GM21528 (cell line): ENCODE data around the gene AUP1.
A peak's percentile ranks its signal among the peaks of the same experiment; 100 is the strongest.

Experiments
- ATAC-seq: cut with Tn5 transposase; IDR thresholded peaks from one replicate; pipeline ENCODE4 v1.9.1; 2021; ENCODE audit warnings: mild to moderate bottlenecking, moderate library complexity; ENCODE audit not compliant: unreplicated experiment, low FRiP score

AUP1 gene

DNA sequence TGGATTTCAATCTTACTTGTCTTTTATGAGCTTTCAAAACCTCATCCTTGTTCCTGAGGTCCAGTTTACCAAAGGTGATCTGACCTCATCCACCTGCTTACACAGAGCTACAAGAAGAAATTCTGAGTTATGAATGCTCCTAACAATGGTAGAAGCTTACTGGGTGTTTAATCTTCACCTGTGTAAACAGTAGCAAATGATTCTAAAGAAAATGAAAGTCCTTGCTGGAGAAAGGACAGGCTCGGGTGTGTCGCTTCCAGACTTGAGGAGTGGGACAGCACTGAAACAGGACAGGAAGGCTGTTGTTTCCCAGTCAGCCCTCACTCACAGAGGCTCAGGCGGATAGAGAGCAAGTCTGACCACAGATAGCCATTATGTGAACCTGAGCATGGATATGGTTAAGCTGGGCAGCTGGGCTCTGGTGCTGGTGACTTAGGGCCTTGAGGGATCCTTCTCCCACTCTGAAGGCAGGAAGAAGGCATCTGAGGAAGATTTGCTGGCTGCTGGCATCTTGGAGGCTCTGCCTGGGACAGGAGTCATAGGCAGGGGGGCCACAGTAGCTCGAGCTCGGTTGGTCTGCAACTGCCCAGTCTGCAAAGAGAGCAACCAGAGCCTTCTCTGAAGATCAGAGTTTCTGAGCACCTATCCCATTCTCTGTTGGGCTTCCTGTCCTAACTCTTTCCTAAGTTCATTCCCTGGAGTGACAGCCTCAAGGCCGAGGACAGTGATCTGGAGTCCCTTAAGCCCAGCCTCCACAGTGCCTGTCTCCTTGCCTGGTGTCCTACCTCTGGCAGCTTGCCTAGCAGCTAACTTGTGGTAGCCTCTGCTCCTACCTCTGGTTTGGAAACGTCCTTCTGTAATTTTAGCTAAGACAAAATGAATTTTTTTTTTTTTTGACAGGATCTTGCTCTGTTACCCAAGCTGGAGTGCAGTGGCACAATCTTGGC, 29.1 kb upstream of the AUP1 start:
- no peak for ATAC-seq

DNA sequence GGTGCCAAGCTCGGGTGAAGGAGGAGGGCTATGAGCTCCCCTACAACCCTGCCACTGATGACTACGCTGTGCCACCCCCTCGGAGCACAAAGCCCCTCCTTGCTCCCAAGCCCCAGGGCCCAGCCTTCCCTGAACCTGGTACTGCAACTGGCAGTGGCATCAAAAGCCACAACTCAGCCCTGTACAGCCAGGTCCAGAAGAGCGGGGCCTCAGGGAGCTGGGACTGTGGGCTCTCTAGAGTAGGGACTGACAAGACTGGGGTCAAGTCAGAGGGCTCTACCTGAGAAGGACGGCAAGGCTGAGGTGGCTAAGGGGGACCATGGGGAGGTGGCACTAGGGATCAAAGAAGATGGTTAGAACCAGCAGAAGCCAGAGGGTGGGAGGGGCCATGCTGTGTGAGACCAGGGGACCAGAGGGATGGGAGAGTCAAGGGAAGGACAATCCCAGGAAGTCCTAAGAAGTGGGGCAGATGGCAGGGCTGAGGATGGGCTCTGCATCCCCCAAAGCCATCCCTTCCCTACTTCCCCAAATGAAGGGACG, 27.4 kb upstream of the AUP1 start:
- ATAC-seq: no peak

DNA sequence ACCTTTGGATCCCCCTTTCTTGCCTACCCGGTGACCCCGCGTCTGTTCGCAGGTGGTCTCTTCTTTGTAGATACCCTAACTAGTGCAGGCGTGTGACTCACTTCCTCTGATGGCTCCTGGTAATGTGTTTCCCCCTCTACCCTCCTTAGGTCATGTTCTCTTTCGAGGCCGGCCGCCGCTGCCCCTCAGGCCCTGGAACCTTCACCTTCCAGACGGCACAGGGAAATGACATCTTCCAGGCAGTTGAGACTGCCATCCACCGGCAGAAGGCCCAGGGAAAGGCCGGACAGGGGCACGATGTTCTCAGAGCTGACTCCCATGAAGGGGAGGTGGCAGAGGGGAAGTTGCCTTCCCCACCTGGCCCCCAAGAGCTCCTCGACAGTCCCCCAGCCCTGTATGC, 26.7 kb upstream of the AUP1 start:
- ATAC-seq: no peak

- ATAC-seq: no peak
Observed at GRCh38 chr2:74555610-74556103, 26.2 kb upstream of the AUP1 start.

DNA sequence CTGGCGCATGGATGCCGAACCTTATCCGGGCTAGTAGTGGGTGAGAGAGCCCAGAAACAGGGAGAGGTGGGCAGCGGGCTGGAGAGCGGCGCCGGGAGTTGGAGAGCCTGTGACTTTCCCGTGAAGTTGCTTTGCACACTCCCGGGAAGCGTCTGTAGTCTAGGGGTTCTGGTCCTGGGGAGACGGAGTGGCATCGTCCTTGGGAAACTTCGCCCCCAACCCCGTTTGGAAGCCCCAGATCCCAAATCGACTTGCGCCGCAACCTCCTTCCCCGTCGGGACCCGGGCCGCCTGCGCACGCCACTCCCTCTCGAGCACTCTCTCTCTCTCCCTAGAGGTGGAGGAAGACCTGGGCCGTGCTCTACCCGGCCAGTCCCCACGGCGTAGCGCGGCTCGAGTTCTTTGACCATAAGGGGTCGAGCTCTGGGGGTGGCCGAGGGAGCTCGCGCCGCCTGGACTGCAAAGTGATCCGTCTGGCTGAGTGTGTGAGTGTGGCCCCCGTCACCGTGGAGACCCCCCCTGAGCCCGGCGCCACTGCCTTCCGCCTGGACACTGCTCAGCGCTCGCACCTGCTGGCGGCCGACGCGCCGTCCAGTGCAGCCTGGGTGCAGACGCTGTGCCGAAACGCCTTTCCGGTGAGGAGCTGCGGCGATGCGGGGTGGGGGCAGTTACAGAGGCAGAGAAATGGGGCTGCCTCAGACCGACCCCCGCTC, 25.5 kb upstream of the AUP1 start:
- ATAC-seq: peak; percentile 48

DNA sequence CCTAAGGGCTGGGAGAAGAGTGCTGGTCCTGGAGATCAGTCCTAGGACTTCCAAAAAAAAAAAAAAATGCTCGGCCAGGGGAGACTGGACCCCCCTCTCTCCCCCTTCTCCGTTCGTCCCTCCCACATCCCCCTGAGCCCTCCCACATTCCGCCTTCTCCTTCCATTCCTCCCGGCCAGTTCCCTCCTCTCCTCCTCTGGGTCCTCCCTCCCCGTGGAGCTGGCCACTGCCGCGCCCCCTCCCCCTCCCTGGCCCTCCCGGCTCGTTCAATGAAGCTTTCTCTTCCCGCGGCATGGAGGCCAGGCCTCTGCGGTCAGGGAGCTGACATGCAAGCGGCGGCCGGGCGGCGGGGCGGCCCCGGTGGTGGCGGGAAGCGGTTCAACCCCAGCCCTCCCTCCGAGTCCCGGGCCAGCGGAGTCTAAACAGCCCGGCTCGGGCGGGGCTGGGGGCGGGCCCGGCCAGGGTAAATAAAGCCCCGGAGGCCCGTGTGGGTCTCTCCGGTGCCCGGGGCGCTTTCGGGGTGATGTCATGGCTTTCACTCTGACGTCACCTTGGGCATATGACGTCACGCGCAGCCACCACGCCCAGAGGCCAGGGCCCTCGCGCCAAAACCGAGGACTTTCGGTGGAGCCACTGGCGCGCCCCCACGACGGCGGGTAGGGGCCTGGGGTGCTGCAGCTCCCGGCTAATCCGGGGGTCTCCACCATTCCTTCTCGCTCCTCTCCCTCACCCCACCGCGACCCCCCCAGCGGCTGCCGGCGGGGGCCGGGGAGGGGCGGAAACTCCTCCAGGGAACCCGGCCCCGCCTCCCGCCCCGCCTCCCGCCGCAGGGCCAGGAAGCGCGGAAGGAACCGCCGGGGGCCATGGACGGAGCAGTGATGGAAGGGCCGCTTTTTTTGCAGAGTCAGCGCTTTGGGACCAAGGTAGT, 24.6 kb upstream of the AUP1 start, which contains the start of the genes DOK1 and LOXL3:
TSS of gene DOK1 (plus strand) at position 829 of the 928 bp plus-strand sequence. CDS start at position 864, 35 bp downstream.
TSS of gene LOXL3 (minus strand) at position 51 of the 928 bp plus-strand sequence. CDS start 1,308 bp downstream, outside the sequence.
- ATAC-seq: peak; percentile 54

- ATAC-seq: no peak
Observed at GRCh38 chr2:74552914-74553811, 23.7 kb upstream of the AUP1 start.

DNA sequence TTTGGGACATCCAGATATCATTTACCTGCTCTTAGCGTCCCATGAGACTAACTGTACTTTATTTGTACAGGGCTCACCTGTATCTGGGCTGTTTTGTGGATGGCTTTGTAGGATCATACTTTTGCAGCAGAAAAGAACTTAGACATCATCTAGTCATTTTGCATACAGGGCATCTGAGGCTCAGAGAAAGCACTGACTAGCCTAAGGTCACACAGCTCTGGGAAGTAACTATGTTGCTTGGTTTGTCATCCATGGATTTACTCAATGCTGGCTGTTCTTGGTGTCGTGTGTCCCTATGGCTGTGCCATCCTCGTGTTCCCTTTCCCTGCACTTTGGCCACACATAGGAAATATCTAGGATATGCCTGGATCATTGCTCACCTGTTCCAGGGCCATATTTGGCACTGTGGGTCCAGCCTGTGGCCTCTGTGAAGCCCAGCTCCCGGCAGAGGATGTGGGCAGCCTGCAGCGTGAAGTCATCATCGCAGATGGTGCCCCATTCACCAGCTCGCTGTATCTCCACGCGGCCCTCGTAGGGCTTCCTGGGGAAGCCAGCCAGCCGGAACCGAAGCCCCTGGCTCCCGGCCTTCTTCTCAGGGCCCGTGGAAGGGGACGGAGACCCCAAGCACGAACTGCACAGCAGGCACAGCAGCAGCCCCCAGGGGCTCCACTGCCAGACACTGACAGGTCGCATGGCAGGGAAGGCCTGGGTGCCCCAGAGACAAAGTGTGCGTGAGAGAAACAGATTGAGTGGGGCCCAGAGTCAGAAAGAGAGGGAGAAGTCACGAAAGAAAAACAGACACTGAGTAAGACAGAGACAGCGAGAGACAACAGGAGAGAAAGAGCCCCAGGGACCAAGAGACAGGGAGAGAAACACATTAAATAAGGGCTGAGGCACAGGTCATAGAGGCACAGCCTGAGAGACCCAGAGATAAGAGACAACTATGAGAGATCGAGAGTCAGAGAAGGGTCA, 22.7 kb upstream of the AUP1 start:
- ATAC-seq: no peak

DNA sequence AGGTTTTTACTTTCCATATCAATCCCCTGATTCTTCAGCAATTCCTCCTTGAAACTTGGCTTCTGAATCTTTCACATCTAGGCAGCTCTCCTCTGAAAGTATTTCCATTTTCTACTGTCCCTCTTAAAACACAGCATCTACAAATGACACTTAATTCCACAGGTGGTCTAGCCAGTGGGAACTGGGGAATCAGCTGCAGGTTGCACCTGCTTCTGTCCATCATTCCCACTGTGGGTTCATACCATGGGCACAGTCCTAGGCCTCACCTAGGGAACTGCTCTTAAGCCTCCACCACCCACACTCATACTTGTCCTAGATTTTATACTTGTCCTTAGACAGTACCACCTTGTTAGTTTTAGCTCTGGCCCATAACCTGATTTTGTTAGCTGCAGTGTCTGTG, 22.0 kb upstream of the AUP1 start:
- ATAC-seq: no peak

GRCh38 chr2:74550231-74550630, 20.7 kb upstream of the AUP1 start:
- no peak for ATAC-seq

DNA sequence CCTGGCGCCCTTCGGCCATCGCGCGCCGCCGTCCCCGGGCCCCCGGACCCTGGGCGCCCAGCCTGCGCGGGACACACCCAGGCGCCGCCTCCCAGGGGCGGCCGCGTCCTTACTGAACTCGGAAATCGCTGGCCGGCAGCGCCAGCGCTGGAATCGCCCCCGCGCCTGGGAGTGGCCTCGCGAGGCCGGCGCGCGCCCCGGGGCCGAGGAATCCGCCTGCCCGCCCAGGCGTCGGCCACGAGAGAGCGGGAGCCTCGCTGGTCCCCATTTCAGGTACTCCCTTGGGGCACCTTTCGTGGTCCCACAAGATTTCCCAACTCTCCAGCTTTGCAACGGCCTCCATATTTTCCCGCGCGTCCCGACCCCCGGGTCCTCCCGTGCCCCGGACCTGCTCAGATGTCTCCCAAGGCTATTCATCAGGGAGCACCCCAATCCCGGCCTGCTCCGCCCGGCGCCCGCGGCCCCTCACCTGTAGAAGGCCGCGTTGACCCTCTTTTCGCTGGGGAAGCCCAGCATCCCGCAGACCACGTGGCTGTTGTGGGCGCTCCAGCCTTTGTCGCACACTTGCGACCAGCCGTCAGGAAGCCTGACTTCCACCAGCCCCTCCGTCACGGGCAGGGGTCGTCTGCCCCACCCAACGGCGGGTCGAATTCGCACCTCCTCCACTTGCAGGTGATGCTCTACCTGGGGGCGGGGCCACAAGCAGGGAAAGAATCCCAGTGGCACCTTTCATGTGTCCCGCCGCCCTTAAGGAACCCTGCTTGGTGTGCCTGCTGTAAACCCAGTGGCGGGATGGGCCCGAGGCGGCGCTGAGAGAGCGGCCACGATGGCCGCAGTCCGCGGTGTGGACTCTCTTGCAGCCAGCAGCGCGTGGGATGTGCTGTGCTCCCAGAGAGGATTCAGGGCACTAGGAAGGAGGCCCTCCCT, 19.7 kb upstream of the AUP1 start:
- ATAC-seq: peak; percentile 49

DNA sequence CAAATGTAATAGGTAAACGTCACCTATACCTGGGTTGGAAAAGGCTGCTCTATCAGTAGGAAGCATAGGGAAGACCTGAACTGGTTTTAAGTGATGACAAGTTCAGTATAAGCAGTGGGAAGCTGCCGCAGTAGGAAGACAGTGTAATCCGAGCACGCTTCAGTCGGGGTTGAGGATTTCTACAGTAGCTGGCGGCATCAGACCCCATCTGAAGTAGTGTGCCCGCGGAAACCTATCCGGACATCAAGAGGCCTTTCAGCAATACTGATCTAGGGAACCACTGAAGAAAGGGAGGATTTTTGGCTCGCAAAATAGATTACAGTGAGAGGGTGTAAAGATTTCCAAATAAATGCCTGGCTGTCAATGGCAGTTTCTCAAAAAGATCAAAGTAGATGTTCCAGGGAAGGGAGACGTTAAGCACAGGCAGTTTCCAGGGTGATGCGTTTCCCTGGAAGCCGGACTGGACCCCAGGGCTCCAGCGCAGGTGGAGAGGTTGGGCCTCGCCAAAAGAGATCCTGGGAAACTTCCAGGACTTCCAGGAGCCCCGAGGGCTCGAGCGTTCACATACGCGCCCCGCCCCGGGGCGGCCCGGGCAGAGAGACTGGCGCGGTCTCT, 18.9 kb upstream of the AUP1 start:
- no peak for ATAC-seq

DNA sequence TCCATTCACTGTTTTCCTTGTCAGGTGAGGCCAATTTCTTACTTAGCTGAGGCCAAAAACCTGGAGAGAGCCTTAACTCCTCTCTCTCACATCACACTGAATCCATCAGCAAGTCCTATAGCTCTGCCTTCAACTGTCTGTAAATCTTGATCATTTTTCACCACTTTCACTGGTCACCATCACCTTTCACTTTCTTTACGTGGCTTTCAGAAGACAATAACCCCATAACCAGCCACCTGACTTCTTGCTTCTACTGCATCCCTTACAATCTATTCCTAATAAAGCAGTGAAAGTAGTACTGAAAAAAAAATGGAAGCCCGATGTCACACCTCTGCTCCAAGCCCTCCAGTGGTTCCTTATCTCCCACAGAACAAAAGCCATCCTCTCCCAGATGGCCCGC, 16.5 kb upstream of the AUP1 start:
- no peak for ATAC-seq

DNA sequence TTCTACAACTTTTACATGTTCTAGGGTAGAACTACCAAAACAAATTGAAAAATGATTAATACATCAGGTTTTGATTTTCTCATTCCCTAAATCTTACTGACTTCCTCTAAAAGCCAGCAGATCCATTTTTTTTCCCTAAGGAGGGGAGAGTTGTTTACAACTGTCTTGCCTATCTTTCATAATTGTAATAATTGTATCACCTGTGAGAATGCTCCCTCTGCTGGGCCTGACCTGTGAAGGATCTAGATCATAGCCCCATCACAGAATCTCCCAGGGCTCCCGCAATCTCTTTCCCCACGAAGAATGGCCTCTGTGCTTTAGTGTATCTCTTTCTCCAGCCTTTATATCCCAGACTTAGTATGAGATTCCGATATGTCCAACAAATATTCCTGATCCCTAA, 15.1 kb upstream of the AUP1 start:
- ATAC-seq: no peak

- no peak for ATAC-seq
Observed at GRCh38 chr2:74542978-74543377, 13.5 kb upstream of the AUP1 start.

DNA sequence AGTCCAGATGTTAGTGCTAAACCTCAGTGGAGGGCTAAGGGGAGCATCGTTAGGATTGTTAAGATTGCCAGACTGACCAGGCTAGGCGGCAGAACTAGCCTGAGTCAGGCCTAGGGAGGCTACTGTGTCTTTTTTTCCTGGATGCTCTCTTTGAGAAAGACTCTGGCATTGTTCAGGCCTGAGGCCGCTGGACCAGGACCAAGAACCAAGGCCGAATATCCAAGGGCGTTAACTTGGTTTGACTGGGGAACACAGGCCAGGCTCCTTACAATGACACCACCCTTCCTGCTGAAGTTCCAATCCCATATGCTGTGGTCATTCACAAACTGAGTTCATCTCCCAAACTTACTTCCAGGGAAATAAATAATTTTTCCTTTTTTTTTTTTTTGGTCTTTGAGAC, 10.8 kb upstream of the AUP1 start:
- ATAC-seq: no peak
